GM21717 (cell line): ENCODE data around the gene ZNF516.

Experiments
- ATAC-seq: cut with Tn5 transposase; IDR thresholded peaks from one replicate; pipeline ENCODE4 v1.9.1; 2021; ENCODE audit warnings: mild to moderate bottlenecking, moderate library complexity; ENCODE audit not compliant: unreplicated experiment

ZNF516 gene

GRCh38 chr18:76369791-76370190 lies 125.3 kb downstream of the ZNF516 start:
- ATAC-seq = no peak

GRCh38 chr18:76368976-76369375 lies 126.1 kb downstream of the ZNF516 start:
- no peak for ATAC-seq

GRCh38 chr18:76368271-76368670 lies 126.8 kb downstream of the ZNF516 start:
- ATAC-seq = no peak

GRCh38 chr18:76367168-76368125 lies 127.6 kb downstream of the ZNF516 start:
- ATAC-seq = no peak

- no peak for ATAC-seq
These were observed 129.5 kb downstream of the ZNF516 start for GRCh38 chr18:76365561-76365960.

- ATAC-seq = peak; percentile 58
These were observed 130.5 kb downstream of the ZNF516 start for GRCh38 chr18:76364282-76365259.

- ATAC-seq = no peak
These were observed 131.5 kb downstream of the ZNF516 start for GRCh38 chr18:76363436-76364120.

- no peak for ATAC-seq
These were observed 132.4 kb downstream of the ZNF516 start for GRCh38 chr18:76362676-76363075.

- no peak for ATAC-seq
These were observed 133.8 kb downstream of the ZNF516 start for GRCh38 chr18:76361219-76361618.

- no peak for ATAC-seq
These were observed 135.1 kb downstream of the ZNF516 start for GRCh38 chr18:76359909-76360308.

- ATAC-seq = no peak
These were observed 136.3 kb downstream of the ZNF516 start for GRCh38 chr18:76358774-76359173.

GRCh38 chr18:76357585-76358260 lies 137.3 kb downstream of the ZNF516 start:
- no peak for ATAC-seq

GRCh38 chr18:76357174-76357573 lies 137.9 kb downstream of the ZNF516 start:
- no peak for ATAC-seq

- ATAC-seq = no peak
These were observed 138.4 kb downstream of the ZNF516 start for GRCh38 chr18:76356666-76357065.

GRCh38 chr18:76354348-76354747 lies 140.7 kb downstream of the ZNF516 start:
- ATAC-seq = no peak

GRCh38 chr18:76353500-76353899 lies 141.5 kb downstream of the ZNF516 start:
- no peak for ATAC-seq

- no peak for ATAC-seq
These were observed 142.0 kb downstream of the ZNF516 start for GRCh38 chr18:76353046-76353445.

GRCh38 chr18:76351961-76352581 lies 143.0 kb downstream of the ZNF516 start:
- no peak for ATAC-seq

- ATAC-seq = no peak
These were observed 144.7 kb downstream of the ZNF516 start for GRCh38 chr18:76350134-76351025.
